GM12878 (cell line): Measurements from ENCODE around the gene BRI3BP. TPM values are rescaled to one million over a fixed set of nuclear protein-coding genes. Genes with fewer than 3 reads are reported as not detected.

Source experiments
- EZH2 ChIP-seq: IDR thresholded peaks from 2 replicates; pipeline ENCODE4 v1.6.1; 2012; ENCODE audit warnings: low read depth, mild to moderate bottlenecking, control low read depth, inconsistent platforms, low read length, borderline replicate concordance; ENCODE audit not compliant: control insufficient read depth
- NFYB ChIP-seq: IDR thresholded peaks from 2 replicates; pipeline ENCODE4 v1.6.1; 2011; ENCODE audit warnings: low read depth, mild to moderate bottlenecking, low read length, improper control_type of control experiment, moderate library complexity; ENCODE audit not compliant: insufficient read depth
- NR2C2 ChIP-seq: IDR thresholded peaks from 2 replicates; pipeline ENCODE4 v1.6.1; 2011; ENCODE audit warnings: borderline replicate concordance, low read depth; ENCODE audit not compliant: control insufficient read depth, insufficient read length
- RB1 ChIP-seq: fragments of 450-650 bp; formaldehyde crosslinking; IDR thresholded peaks from 2 replicates; pipeline ENCODE4 v1.6.1; 2017; ENCODE audit warnings: mild to moderate bottlenecking, borderline replicate concordance
- RCOR1 ChIP-seq: conservative IDR thresholded peaks from 2 replicates; pipeline ENCODE4 v1.6.1; 2012; ENCODE audit warnings: low read depth, low read length, improper control_type of control experiment
- RUNX3 ChIP-seq: IDR thresholded peaks from 2 replicates; pipeline ENCODE4 v1.6.1; 2012; ENCODE audit warnings: low read length, inconsistent platforms
- ZNF207 ChIP-seq: fragments of 450-650 bp; IDR thresholded peaks from 2 replicates; pipeline ENCODE4 v1.6.1; 2014; ENCODE audit warnings: antibody characterized with exemption, mild to moderate bottlenecking, borderline replicate concordance
- ZNF217 ChIP-seq: fragments of 450-650 bp; IDR thresholded peaks from 2 replicates; pipeline ENCODE4 v1.6.1; 2017; ENCODE audit warnings: antibody characterized with exemption, mild to moderate bottlenecking
- polyA plus RNA-seq, 11 experiments: library from polyadenylated mRNA; depleted of rRNA in 4 of 11; unstranded in 6 of 11; stranded (reverse) in 5 of 11; fragments of >200 nt; fragmentation: Nextera tagmentation in 4 of 11; fragmentation: Illumina TruSeq in 1 of 11; extraction: Ambion mirVana in 4 of 11; extraction: Trizol in 1 of 11; gene quantifications; 1 replicate in 1 of 11; 2 replicates in 10 of 11; pipeline versions ENCODE4 v1.2.1 to v1.2.3, GENCODE V29; 2011 to 2016; ENCODE audit warnings: inconsistent platforms in 2 of 11, missing spikeins in 2 of 11, low read depth in 1 of 11
- total RNA-seq, 4 experiments: library from RNA; depleted of rRNA in 3 of 4; stranded (reverse); fragments of >200 nt in 3 of 4; fragmentation: Illumina TruSeq in 1 of 4; extraction: Trizol in 1 of 4; gene quantifications; 2 replicates each; pipeline versions ENCODE4 v1.2.1 to v1.2.3, GENCODE V29; 2013 to 2021
- TF ChIP-seq, protein P1 (sequence below), 3 experiments: IDR thresholded peaks in 2 of 3; conservative IDR thresholded peaks in 1 of 3; 2 replicates each; pipeline ENCODE4 v1.5.1; 2011; ENCODE audit warnings: low read depth in 3 of 3, low read length in 3 of 3, mild to moderate bottlenecking in 3 of 3, control low read depth in 2 of 3, moderate library complexity in 2 of 3, inconsistent platforms in 1 of 3, mixed read lengths in 1 of 3; ENCODE audit not compliant: control insufficient read depth in 2 of 3, insufficient read depth in 1 of 3; ENCODE audit errors: extremely low read depth in 1 of 3
- TF ChIP-seq, protein P2 (sequence below): fragments of 450-650 bp; IDR thresholded peaks from 2 replicates; pipeline ENCODE4 v1.6.1; 2018; ENCODE audit warnings: borderline replicate concordance, mild to moderate bottlenecking; ENCODE audit not compliant: partially characterized antibody
- TF ChIP-seq, protein P3 (sequence below): fragments of 450-650 bp; IDR thresholded peaks from 2 replicates; pipeline ENCODE4 v1.6.1; 2017; ENCODE audit warnings: low read depth, mild to moderate bottlenecking, moderate library complexity
- TF ChIP-seq, protein P4 (sequence below): fragments of 450-650 bp; IDR thresholded peaks from 2 replicates; pipeline ENCODE4 v1.6.1; 2017; ENCODE audit warnings: mild to moderate bottlenecking
- TF ChIP-seq, protein P5 (sequence below): IDR thresholded peaks from 2 replicates; pipeline ENCODE4 v1.6.1; 2012; ENCODE audit warnings: low read depth, low read length, improper control_type of control experiment

BRI3BP gene
- total and polyA plus RNA-seq, 10 of the 15 experiments (the other 5 are each of a cell fraction or from before 2014, with no cell fraction given), result 11.5 to 37.0 (median 28.5) TPM

DNA sequence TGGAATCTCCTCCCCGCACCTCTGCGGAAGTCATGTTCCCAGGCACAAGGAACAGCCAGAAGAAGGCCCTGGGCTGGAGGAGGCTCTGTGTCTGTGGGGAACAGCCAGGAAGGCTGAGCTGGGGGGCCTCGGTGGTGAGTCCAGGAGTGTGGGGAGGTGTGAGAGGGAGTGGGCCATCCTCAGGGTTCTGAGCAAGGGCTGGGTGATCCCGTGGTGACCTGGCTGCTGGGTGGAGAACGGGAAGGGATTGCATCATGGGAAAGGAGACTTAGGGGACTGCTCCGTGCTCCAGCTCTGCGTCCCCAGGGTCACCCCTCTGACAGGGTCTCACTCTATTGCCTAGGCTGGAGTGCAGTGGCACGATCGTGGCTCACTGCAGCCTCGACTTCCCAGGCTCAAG lies 85.6 kb downstream of the BRI3BP start (continued):
- TF ChIP-seq, protein P1, sequence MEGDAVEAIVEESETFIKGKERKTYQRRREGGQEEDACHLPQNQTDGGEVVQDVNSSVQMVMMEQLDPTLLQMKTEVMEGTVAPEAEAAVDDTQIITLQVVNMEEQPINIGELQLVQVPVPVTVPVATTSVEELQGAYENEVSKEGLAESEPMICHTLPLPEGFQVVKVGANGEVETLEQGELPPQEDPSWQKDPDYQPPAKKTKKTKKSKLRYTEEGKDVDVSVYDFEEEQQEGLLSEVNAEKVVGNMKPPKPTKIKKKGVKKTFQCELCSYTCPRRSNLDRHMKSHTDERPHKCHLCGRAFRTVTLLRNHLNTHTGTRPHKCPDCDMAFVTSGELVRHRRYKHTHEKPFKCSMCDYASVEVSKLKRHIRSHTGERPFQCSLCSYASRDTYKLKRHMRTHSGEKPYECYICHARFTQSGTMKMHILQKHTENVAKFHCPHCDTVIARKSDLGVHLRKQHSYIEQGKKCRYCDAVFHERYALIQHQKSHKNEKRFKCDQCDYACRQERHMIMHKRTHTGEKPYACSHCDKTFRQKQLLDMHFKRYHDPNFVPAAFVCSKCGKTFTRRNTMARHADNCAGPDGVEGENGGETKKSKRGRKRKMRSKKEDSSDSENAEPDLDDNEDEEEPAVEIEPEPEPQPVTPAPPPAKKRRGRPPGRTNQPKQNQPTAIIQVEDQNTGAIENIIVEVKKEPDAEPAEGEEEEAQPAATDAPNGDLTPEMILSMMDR (IDR thresholded peaks at IDR 0.05 in 2 of 3, conservative IDR thresholded peaks at IDR 0.05 in 1 of 3; ENCODE audit: control insufficient read depth in 2 of 3, extremely low read depth in 1 of 3, insufficient read depth in 1 of 3, low read depth in 3 of 3, low read length in 3 of 3), result no peak
- TF ChIP-seq RB1 (no peak), NFYB (no peak), RCOR1 (no peak), NR2C2 (no peak), RUNX3 (no peak), EZH2 (no peak), ZNF217 (no peak), ZNF207 (no peak)
- TF ChIP-seq, protein P2, sequence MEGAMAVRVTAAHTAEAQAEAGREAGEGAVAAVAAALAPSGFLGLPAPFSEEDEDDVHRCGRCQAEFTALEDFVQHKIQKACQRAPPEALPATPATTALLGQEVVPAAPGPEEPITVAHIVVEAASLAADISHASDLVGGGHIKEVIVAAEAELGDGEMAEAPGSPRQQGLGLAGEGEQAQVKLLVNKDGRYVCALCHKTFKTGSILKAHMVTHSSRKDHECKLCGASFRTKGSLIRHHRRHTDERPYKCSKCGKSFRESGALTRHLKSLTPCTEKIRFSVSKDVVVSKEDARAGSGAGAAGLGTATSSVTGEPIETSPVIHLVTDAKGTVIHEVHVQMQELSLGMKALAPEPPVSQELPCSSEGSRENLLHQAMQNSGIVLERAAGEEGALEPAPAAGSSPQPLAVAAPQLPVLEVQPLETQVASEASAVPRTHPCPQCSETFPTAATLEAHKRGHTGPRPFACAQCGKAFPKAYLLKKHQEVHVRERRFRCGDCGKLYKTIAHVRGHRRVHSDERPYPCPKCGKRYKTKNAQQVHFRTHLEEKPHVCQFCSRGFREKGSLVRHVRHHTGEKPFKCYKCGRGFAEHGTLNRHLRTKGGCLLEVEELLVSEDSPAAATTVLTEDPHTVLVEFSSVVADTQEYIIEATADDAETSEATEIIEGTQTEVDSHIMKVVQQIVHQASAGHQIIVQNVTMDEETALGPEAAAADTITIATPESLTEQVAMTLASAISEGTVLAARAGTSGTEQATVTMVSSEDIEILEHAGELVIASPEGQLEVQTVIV, result no peak
- TF ChIP-seq, protein P3, sequence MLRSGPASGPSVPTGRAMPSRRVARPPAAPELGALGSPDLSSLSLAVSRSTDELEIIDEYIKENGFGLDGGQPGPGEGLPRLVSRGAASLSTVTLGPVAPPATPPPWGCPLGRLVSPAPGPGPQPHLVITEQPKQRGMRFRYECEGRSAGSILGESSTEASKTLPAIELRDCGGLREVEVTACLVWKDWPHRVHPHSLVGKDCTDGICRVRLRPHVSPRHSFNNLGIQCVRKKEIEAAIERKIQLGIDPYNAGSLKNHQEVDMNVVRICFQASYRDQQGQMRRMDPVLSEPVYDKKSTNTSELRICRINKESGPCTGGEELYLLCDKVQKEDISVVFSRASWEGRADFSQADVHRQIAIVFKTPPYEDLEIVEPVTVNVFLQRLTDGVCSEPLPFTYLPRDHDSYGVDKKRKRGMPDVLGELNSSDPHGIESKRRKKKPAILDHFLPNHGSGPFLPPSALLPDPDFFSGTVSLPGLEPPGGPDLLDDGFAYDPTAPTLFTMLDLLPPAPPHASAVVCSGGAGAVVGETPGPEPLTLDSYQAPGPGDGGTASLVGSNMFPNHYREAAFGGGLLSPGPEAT, result no peak
- TF ChIP-seq, protein P4, sequence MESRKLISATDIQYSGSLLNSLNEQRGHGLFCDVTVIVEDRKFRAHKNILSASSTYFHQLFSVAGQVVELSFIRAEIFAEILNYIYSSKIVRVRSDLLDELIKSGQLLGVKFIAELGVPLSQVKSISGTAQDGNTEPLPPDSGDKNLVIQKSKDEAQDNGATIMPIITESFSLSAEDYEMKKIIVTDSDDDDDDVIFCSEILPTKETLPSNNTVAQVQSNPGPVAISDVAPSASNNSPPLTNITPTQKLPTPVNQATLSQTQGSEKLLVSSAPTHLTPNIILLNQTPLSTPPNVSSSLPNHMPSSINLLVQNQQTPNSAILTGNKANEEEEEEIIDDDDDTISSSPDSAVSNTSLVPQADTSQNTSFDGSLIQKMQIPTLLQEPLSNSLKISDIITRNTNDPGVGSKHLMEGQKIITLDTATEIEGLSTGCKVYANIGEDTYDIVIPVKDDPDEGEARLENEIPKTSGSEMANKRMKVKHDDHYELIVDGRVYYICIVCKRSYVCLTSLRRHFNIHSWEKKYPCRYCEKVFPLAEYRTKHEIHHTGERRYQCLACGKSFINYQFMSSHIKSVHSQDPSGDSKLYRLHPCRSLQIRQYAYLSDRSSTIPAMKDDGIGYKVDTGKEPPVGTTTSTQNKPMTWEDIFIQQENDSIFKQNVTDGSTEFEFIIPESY, result no peak
- TF ChIP-seq, protein P5, sequence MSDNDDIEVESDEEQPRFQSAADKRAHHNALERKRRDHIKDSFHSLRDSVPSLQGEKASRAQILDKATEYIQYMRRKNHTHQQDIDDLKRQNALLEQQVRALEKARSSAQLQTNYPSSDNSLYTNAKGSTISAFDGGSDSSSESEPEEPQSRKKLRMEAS, result no peak
